NCI-H446 (cell line): ENCODE data around the gene PRM3.
A peak's percentile ranks its signal among the peaks of the same experiment; 100 is the strongest.

Experiments used
- DNase-seq, 2 experiments: peaks; one replicate each; lab custom pipeline; 2025; lab: John Stamatoyannopoulos, UW

PRM3 gene

DNA sequence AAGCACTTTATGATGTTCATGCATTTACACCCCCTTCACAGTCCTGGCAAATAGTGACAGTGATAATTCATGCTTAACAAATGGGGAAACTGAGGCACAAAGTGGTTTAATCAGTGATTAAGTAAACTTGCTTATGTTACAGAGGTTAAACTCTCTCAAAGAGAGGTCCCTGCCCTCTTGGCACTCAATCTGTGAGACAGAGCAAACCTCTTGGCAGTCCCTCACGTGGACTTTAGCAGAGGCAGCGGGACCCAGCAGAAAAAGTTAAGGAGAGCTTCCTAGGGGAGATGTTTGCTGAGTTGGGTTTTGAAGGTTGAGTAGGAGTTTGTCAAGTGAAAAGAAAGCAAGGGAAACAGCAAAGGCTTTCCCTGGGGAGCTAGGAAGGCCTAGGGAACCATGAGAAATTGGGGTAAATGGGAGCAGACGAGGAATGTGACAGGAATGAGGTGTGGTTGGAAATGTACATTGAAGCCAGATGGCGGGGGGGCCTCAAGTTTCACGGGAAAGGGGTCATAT is 28.1 kb downstream of the PRM3 start:
- DNase-seq, result no peak

DNA sequence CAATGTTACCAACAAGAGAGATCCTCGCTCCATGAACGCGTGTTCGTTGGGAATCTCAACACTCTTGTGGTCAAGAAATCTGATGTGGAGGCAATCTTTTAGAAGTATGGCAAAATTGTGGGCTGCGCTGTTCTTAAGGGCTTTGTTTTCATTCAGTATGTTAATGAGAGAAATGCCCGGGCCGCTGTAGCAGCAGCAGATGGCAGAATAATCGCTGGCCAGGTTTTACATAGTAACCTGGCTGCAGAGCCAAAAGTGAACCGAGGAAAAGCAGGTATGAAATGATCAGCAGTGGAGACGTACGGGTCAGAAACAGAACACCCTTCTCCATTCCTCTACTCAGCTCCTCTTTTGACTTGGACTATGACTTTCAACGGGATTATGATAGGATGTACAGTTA is 30.8 kb downstream of the PRM3 start:
- no peak for DNase-seq

DNA sequence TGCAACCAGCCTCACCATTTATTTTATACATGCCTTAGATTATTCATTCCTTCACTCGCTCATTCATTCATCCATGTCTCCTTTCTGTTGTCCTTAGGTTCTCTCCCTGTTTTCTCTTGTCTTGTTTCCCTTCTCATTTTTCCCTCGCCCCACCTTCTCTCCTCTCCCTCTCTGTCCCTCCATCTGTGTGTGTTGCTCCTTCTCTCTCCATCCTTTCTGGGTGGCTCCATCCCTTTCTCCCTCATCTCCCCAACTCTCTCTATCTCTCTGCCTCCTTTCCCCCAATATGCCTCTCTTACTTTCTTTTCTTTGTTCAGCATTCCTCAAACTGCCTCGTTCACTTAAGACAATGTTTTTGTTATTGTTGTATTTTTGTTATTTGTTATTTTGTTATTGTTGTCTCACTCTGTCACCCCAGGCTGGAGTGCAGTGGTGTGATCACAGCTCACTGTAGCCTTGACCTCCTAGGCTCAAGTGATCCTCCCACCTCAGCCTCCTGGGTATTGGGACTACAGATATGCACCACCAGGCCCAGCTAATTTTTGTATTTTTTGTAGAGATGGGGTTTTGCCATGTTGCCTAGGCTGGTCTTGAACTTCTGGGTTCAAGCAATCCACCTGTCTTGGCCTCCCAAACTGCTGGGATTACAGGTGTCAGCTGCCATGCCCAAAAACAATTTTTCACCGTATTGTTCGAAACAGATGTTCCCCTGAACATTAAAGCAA is 31.8 kb downstream of the PRM3 start:
- no peak for DNase-seq

DNA sequence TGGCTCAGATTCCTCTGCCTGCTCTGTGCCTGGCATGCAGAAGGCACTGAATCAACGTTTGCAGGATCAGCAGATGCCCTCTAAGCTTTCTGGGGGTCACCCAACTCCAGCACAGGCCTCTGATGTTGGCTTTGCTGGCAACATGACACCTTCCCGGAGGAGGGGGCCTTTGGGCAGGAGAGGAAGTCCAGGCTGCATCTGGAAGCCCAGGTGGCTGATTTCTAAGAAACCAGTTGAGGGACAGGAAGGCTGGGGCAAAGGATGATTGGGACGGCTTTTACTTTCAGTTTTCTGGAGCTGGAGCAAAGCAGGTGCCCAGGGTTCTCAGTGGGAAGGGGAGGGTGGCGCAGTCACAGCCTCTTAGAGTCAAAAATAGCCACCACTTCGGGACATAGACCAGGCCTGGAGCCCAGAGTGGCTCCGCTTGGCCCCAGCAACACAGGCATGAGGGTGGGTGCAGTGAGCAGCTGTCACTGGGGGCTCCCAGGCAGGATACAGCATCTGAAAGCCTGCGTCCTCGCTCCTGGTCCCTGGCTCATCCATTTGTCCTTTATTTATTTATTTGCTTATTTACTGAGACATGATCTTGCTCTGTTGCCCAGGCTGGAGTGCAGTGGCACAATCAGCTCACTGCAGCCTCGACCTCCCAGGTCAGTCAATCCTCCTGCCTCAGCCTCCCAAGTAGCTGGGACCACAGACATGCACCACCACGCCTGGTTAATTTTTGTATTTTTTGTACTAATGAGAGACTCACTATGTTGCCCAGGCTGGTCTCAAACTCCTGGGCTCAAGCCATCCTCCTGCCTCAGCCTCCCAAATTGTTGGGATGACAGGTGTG is 32.6 kb downstream of the PRM3 start:
- DNase-seq, result no peak

DNA sequence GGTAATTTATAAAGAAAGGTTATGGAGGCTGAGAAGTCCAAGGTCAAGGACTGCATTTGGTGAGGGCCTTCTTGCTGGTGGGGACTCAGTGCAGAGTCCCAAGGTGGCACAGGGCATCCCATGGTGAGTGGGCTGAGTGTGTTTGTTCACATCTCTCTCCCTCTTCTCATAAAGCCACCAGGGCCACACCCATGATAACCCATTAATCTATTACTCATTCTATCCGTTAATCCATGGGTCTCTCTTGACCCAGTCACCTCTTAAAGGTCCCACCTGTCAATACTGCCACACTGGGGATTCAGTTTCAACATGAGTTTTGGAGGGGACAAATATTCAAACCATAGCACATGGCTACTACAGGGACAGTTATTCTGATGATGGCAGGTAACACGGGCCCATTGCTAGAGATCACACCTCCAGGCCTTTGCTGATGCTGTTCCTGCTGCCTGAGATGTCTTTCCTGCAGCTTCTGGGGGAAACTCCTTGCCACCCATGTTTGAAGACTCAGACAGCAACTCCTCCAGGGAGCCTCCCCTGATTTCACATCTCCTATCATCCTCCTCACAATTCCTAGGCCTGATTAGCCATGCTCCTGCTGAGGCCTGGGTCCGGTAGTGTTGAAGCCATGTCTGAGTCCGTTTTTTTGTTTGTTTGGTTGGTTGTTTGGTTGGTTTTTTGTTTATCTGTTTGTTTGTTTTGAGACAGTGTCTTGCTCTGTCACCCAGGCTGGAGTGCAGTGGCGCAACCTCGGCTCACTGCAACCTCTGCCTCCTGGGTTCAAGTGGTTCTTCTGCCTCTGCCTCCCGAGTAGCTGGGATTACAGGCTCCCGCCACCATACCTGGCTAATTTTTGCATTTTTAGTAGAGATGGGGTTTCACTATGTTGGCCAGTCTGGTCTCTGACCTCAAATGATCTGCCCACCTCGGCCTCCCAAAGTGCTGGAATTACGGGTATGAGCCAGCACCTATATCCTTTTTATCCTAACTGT is 33.5 kb downstream of the PRM3 start:
- DNase-seq, result no peak

DNA sequence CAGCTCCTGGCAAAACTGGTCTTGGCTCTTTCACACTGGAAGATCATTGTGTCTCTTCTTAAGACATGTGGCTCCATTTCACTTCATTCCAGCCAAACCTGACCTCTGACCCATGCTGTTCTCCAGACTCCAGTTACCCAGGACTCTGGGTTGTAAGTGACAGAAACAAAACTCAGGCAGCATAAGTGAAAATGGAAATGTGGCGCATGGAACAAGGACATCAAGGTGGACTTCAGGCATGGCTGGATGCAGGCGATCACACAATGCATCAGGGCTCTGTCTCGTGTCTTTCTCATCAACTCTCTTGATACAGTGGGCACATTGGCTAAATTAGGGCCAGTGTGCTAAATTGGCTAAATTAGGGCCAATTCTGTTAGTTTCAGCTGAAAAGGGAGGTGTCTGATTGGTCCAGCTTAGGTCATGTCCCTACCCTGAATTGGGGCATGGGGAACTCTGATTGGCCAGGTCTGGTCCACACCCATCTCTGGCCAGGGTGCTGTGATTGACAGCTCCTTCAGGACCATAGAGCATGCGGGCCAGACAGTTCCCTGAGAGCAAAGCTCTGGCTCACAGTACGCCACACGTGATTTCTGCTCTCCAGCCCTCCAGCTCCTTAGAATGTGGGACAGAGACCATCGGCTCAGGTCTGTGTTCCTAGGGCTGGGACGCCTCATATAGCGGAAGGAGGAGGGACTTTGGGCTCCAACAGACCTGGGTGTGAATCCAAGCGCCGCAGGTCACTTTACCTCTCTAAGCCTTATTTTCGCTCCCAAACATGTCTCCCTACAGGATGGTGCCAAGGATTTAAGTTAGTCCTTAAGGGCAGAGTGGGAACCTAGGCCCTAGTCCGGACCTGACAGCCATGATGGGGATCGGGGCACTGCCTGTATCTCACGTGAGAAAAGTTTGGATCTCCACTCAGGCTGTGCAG is 34.9 kb downstream of the PRM3 start:
- DNase-seq, result no peak

DNA sequence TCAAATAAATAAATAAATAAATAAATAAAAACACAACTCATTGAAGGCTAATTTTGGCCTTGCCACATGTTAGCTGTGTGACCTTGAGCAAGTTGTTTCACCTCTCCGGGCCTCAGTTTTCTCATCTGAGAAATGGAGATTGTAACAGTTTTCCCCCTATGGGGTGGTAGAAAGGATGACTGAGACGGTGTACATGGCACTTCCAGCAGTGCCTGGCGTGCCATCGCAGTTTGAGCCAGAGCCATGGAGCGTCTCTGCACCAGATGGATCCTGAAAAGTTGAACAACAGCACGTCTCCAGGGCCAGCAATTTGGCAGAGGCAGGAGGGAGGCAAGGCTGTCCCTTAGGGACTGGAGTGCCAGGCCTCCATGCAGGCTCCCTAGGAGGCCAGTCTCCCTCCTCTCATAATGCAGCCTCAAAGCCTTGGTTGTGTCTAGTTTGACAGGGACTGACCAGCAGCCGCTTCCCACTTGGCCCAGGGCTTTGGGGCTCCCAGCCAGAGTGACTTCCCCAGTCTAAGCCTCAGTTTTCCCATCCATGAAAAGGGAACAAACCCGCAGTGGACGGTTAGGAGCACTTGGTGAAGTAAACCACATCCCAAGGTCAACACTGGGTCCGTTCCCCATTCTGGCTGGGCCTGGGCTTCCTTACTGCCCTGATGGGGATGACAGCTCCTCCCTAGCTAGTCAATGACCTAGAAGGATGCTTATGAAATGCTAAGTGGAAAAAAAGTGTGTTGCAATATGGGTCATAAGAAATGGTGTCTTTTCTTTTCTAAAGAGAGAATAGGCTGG is 36.8 kb downstream of the PRM3 start:
- peak; percentile 8 to 62 for DNase-seq

DNA sequence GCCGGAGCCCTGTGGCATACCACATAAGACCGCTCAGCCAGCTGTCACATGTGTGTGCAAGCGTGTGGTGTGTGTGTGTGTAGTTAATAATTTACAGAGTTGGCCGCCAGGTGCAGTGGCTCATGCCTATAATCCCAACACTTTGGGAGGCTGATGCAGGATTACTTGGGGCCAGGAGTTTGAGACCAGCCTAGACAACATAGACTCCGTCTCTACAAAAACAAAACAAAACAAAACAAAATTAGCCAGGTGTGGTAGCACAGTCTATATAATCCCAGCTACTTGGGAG is 37.8 kb downstream of the PRM3 start:
- no peak for DNase-seq

DNA sequence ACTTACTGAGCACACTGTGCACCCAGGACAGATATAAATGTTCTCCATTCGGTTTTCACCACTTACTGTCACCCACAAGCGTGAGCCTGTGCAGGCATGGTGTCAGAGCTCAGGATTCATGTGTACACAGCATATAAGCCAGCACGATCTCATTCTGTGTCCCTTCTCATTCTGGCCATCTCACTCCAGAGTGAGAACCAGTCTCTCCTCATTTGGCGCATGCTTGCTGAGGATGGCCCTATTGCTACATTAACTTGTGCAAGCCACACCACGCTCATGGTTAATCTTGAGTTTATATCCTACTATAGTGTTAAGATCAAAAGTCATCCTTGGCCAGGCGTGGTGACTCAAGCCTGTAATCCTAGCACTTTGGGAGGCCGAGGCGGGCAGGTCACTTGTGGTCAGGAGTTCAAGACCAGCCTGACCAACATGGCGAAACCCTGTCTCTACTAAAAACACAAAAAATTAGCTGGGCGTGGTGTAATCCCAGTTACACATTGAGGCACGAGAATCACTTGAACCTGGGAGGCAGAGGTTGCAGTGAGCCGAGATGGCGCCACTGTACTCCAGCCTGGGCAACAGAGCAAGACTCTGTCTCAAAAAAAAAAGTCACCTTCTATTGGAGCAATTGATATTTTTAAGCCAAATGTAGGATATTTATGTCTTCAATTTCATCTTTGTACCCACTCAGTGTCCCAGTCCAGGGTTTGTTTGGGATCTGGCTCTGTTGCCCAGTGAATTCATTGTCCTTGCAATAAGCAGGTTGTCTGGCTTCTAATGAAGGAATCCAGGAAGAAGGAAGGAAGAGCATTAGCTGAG is 38.3 kb downstream of the PRM3 start:
- DNase-seq, result no peak

DNA sequence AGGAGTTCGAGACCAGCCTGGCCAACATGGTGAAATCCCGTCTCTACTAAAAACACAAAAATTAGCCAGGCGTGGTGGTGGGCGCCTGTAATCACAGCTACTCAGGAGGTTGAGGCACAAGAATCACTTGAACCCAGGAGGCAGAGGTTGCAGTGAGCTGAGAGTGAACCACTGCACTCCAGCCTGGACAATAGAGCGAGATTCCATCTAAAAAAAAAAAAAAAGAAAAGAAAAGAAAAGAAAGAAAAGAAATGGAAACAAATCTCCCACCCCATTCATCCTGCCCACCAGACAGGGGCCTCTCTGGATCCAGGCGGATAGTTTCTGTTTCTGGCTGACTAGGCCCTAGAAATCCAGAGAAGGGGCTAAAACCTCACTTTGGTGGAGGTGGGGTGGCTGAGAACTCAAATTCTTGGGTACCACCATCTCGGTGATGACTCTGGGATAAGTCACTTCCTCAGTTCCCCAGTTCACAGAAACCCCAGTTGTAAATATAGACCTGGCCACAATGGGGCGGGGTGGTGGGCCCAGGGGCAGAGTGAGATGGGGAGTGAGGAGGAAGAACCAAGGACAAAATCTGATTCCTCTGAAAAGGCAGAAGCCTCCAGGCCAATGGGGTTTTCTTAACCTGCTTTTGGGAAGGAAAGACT is 39.6 kb downstream of the PRM3 start:
- DNase-seq, result no peak

DNA sequence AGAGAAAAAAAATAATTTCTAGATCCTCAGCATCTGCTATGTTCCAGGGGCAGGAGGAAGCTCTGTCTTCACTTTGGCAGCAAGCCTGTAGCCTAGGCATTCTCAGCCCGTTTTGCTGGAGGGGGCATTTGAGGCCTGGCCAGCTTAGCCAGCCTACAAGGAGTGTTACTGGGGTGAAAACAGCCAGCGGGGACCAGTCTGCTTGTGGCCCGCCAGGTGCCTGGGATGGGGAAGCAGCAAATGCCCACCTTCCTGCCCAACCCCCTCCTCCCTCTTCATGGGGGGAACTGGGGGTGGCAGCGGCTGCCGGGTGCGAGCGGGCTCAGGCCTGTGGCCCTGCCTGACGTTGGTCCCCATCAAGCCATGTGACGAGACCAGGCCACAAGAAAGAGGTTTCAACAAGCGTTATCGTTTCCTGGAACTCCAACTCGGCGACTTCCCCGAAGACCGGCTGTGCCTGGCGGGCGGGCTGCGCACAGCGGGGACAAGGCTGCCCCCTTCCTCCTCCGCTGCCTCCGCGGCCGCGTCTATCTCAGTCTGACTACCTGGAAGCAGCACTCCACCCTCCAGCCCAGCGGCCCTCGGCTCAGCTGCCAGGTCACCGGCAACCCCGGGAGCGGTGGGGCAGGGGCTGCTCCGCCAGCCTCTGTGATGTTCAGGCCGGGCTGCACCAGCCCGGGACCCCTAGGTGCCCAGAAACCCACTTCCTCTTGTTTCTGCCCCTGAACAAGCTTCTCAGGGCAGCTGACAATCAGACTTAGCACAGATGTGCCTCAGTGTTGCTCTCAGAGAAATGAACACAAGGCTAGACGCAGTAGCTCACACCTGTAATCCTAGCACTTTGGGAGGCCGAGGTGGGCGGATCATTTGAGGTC is 40.3 kb downstream of the PRM3 start:
- DNase-seq, result peak in 1 of 2 experiments; percentile 52

DNA sequence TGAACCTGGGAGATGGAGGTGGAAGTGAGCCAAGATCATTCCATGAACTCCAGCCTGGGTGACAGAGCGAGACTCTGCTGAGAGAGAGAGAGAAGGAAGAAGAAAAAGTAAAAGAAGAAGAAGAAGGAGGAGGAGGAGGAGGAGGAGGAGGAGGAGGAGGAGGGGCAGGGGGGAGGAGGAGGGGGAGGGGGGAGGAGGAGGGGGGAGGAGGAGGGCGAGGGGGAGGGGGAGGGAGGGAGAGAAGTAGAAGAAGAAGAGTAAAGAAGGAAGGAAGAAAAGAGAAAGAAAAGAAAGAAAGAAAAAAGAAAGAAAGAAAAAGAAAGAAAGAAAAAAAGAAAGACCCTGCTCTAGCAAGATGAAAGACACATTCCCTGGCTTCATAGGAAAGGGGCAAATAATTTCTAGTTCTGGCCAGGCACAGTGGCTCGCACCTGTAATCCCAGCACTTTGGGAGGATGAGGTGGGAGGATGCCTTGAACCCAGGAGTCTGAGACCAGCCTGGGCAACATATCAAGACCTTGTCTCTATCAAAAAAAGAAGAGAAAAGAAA is 41.1 kb downstream of the PRM3 start:
- DNase-seq, result no peak

DNA sequence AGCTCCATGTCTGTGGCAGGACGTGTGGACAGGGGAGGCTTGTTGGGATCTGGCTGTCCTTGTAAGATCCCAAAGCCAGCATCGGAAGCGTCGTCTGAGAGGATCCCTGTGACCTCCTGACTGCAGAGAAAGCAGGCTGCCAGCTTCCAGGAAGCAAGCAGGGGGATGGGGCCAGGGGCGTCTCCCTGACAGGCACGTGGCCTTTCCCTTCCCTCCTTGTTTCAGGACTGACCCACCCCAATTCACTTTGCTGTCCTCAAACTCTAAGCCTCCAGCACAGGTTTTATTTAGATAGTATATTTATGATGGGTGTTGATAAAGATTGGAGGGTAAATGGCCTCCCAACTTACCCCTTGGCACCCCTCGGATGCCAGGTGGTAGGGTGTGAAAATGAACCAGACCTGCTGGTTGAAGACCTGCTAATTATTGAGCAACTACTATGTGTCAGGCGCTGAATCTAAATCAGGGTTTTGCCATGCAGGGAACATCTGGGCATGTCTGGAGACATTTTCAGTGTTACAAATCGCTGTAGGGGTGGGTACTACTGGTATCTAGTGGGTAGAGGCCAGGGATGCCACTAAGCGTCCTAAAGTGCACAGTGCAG is 42.0 kb downstream of the PRM3 start:
- no peak for DNase-seq

DNA sequence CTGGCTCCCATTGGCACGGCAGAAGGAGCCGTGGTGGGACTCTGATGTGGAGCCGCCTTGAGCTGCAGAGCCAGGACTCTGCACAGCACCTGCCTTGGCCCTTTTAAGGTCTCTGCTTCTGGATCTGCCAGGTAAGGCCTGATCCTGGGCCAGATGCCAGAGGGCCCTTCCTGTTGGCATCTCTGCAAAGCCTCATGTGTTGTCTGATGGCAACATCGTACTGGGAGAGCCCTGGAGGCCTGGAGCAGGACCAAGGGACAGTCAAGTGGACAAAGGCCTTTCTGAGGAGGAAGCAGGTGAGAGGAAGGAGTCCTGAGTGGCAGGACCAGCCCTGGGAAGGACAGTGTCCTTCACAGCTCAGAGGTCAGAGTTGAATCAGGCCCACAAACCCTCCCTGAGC is 43.5 kb downstream of the PRM3 start:
- no peak for DNase-seq

DNA sequence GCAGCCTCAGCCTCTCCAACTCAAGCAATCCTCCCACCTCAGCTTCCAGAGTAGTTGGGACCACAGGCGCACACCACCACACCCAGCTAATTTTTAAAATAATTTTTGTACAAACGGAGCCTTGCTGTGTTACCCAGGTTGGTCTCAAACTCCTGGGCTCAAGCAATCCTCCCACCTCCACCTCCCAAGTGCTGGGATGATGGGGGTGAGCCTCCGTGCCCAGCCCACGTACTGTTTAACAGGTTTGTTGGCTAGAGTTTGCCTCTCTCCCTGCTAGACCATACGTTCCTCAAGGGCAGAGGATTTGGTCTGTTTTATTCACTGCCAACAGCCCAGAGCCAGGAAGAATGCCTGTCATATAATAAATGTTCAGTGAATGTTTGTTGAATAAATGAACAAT is 44.0 kb downstream of the PRM3 start:
- no peak for DNase-seq

DNA sequence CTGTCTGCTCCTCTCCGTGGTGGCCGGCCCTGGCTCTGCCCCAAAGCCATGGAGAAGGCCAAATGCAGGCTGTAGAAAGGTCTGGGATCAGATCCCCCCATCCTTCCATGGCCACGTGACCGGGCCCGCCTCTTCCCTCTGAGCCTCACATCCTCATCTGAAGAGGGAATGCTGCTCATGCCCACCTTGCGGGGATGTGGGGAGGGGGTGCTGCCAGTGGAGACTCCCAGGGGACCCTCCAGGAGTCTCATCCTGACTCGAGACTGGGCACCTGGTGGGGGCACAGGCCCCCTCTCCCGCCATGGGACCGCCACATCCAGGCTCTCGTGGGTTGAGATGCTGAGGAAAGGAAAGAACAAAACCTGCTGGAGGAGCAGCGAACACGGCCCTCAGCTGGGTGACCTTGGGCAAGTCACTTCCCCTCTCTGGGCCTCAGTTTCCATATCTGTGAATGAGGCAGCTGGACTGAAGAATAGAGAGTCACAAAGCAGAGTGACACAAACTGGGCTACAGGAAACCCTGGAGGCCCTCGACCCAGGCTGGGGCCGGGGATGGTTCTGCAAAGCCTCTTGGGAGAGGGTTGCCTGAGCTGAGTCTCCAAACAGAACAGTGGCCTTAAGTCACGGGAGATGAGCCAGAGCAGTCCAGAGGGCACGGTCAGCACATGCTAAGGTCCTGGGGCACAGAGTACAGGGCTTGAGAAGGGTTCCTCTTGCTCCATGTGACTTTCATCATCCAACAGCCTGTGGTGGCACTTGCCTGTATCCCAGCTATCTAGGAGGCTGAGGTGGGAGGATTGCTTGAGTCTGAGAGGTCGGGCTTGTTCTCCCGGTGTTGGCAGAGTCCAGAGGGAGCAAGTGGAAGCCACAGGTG is 47.5 kb downstream of the PRM3 start:
- no peak for DNase-seq
